Dendritic cell treated with granulocyte-macrophage colony-stimulating factor and Interleukin-4, amounts not matched to agents 40 ng/mL and 50 ng/mL, for 4 days (primary cell): ENCODE data around the gene NCAM1.

Source experiments
- H3K27ac Mint-ChIP-seq: one replicate; pipeline ENCODE4 v1.8.0; 2022; ENCODE audit warnings: mild to moderate bottlenecking, mixed read lengths
- H3K27me3 Mint-ChIP-seq: one replicate; pipeline ENCODE4 v1.8.0; 2022; ENCODE audit warnings: mild to moderate bottlenecking, mixed read lengths
- H3K36me3 Mint-ChIP-seq: one replicate; pipeline ENCODE4 v1.8.0; 2022; ENCODE audit warnings: low read depth, mixed read lengths
- H3K4me1 Mint-ChIP-seq: one replicate; pipeline ENCODE4 v1.8.0; 2022; ENCODE audit warnings: low read depth, mixed read lengths
- H3K4me3 Mint-ChIP-seq: one replicate; pipeline ENCODE4 v1.8.0; 2022; ENCODE audit warnings: mild to moderate bottlenecking, moderate library complexity, mixed read lengths
- H3K9me3 Mint-ChIP-seq: one replicate; pipeline ENCODE4 v1.8.0; 2022; ENCODE audit warnings: mixed read lengths
- intact Hi-C: fragments of 100-400 bp; cut with micrococcal nuclease; formaldehyde crosslinking; loops from one replicate; pipeline ENCODE4 v1.15.0; 2022

Gene NCAM1

DNA sequence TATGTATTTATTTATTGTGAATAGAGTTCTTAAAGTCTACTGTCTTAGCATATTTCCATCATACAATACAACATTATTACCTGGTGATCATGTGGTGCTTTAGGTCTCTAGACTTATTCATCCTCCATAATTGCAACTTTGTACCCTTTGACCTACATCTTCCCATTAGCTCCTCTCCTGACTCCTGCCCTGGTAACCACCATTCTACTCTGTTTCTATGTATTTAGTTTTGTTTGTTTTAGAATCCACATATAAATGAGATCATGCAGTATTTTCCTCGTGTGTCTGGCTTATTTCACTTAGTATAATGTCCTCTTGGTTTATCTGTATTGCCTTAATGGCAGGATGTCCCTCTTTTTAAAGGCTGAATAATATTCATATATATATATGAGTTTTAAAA, 22.7 kb downstream of the NCAM1 start:
- Mint-ChIP-seq H3K4me1 (peaks cover 5% of the 10 kb centered on the region), H3K36me3 (no peaks in the 10 kb centered on the region), H3K9me3 (peaks cover 11% of the 10 kb centered on the region), H3K4me3 (no peak overlapping the region), H3K27ac (no peak overlapping the region), H3K27me3 (peaks cover 6% of the 10 kb centered on the region)
- intact Hi-C loops = no loop called here

DNA sequence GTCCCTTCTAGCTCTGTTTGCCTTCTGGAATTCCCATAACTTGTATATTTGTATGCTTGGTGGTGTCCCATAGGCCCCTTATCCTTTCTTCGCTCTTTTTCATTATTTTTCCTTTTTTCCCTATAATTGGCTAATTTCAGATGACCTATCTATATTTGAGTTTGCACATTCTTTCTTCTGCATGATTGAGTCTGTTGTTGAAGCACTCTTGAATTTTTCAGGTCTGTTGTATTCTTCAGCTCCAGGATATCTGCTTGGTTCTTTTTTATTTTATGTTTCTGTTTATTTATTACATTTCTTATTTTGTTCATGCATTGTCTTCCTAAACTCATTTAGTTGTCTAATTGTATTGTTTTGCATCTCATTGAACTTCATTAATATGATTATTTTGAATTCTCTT, 28.0 kb downstream of the NCAM1 start:
- Mint-ChIP-seq H3K9me3 (peaks cover 25% of the 10 kb centered on the region), H3K4me3 (no peak overlapping the region), H3K27ac (no peak overlapping the region), H3K4me1 (no peaks in the 10 kb centered on the region), H3K36me3 (no peaks in the 10 kb centered on the region), H3K27me3 (peaks cover 5% of the 10 kb centered on the region)
- intact Hi-C loops = no loop called here

DNA sequence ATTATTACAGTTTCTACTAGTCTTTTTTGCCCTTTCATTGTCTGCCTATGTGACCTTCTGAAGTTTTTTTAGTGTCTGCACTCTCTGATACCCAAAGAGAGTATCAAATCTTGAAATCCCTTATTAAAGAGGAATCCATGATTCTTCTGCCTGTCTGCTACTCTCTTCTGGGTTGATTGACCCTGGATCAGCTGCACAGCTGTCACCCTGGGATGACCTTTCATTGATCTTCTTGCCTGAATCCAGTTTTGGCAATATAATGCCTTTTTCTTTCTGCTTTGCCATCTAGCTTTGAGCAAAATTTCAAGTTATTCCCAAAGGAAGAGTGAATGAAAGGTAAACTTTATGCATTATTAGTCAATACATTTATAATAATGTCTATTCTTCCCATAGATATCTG, 32.6 kb downstream of the NCAM1 start:
- H3K4me1 Mint-ChIP-seq = no peaks in the 10 kb centered on the region
- intact Hi-C loops = no loop called here
- no peak overlapping the region for H3K4me3 Mint-ChIP-seq
- H3K36me3 Mint-ChIP-seq = no peaks in the 10 kb centered on the region
- peaks cover 13% of the 10 kb centered on the region for H3K27me3 Mint-ChIP-seq
- H3K27ac Mint-ChIP-seq = no peak overlapping the region
- peaks cover 15% of the 10 kb centered on the region for H3K9me3 Mint-ChIP-seq

DNA sequence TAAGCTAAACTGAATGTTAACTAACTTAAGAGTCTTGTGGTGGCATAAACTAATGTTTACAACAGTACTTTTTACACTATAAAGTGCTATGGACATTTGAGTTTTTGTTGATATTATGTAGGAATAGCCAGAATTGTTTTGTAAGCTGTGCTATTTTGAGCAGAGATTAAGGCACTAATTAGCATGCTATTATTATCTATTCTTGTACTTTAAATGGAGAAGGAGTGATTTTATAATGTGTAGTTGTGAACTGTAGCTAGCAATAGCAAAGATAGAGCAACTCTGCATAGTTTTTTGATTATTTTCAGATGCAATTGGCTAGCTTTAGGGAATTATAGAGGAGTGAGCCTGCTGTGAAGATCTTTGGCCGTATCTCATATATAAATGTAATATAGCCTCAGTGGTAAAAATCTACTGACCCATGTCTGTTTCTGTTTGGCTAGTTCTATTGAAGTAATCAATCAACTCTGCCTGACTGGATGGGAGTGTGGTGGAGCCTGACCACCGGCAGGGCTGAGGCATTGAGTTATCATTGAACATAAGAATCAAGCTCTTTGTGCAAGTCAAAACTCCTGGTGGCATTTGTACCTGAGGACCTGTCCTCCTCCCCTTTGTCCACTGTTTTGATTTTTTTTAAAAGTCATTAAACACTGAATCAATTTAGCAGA, 34.3 kb downstream of the NCAM1 start:
- Mint-ChIP-seq H3K9me3 (no peaks in the 10 kb centered on the region), H3K36me3 (no peaks in the 10 kb centered on the region), H3K4me1 (no peaks in the 10 kb centered on the region), H3K4me3 (no peak overlapping the region), H3K27ac (no peak overlapping the region), H3K27me3 (peaks cover 13% of the 10 kb centered on the region)
- intact Hi-C loops = no loop called here

DNA sequence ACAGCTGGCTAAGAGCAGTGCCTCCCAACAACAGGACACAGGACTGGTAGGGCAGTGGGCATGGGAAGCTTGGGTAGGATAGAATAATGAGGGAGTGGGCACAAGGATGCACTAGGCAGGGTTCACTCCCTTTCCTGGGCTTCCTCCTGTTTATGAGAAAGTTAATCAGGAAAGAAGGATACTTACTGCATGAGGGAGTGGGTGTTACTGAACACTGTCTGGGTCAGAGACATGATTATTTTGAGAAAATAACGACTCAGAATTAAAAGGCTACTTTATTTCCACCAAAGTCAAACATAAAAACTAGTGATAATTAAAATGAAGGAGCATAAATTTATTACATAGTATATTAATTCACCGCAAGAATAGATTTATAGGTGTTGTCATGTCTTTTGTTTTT, 35.8 kb downstream of the NCAM1 start:
- Mint-ChIP-seq H3K4me3 (no peak overlapping the region), H3K9me3 (no peaks in the 10 kb centered on the region), H3K36me3 (no peaks in the 10 kb centered on the region), H3K27ac (no peak overlapping the region), H3K4me1 (no peaks in the 10 kb centered on the region), H3K27me3 (peaks cover 13% of the 10 kb centered on the region)
- intact Hi-C loops = no loop called here

DNA sequence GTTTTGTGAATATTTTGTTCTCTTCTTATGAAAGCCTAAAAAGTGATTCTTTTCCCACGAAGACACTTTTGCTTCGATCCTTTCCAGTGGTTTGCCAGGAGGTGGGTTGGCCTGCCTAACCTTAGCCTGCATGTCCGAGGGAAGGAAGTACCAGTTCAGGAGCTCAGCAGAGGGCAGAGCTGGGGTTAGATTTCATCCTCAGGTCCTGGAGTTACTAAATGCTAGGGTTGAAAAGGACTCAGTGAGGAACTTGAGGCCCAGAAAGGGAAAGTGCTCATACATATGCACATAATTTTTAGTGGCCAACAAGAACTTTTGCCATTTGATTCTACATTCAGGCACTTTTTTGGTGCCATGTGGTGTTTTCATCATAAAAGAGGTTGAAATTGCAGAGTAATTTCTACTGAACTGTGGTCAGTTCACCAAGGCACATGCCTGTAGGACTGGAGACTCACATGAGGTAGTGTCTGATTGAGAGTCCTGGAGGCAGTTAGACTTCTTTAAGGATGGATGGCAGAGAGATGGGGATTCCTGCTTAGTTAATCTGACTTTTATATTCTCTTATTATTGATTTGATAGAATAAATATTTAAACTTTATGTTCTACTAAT, 36.7 kb downstream of the NCAM1 start:
- Mint-ChIP-seq H3K9me3 (no peaks in the 10 kb centered on the region), H3K4me3 (no peak overlapping the region), H3K27me3 (peaks cover 13% of the 10 kb centered on the region), H3K4me1 (no peaks in the 10 kb centered on the region), H3K27ac (no peak overlapping the region), H3K36me3 (no peaks in the 10 kb centered on the region)
- intact Hi-C loops = no loop called here

DNA sequence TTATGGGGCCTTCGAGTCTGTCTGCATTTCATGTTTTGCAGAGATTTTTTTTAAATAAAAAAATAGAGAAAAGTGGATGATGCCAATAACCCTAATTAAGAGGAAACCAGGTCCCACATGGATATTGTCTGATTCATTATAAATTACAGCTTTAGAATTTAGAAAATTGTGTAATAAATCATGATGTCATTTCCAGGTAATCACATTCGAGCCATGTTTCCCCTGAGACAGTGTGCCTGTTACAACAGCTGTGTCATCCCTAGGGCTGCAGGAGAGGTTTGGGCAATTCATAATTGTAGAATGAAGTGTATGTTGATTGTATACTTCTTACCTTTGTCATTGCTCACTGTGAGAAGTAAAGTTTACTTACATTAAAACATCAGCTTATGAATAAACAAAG, 38.3 kb downstream of the NCAM1 start:
- Mint-ChIP-seq H3K4me1 (no peaks in the 10 kb centered on the region), H3K27me3 (peaks cover 10% of the 10 kb centered on the region), H3K9me3 (no peaks in the 10 kb centered on the region), H3K27ac (no peak overlapping the region), H3K36me3 (no peaks in the 10 kb centered on the region), H3K4me3 (no peak overlapping the region)
- intact Hi-C loops = no loop called here

DNA sequence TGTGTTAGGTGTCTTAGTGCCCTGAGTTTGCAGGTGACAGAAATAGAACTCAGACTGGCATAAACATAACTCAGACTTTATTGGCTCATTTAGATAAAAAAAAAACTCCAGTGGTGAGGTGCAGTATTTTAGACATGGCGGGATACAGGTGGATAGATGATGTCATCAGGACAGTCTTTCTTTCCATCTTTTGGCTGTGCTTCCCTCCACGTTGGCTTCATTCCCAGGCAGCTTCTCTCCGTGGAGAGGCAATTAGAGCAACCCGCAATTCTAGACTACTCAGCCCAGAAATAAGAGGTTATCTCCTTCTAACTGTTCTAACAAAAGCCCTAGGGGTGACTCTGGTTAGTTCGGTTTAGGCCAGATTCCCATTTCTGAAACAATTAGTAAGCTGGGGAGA, 40.5 kb downstream of the NCAM1 start:
- no peak overlapping the region for H3K27ac Mint-ChIP-seq
- H3K4me3 Mint-ChIP-seq = no peak overlapping the region
- no peaks in the 10 kb centered on the region for H3K36me3 Mint-ChIP-seq
- H3K4me1 Mint-ChIP-seq = no peaks in the 10 kb centered on the region
- no peaks in the 10 kb centered on the region for H3K9me3 Mint-ChIP-seq
- intact Hi-C loops = no loop called here
- H3K27me3 Mint-ChIP-seq = peaks cover 5% of the 10 kb centered on the region

DNA sequence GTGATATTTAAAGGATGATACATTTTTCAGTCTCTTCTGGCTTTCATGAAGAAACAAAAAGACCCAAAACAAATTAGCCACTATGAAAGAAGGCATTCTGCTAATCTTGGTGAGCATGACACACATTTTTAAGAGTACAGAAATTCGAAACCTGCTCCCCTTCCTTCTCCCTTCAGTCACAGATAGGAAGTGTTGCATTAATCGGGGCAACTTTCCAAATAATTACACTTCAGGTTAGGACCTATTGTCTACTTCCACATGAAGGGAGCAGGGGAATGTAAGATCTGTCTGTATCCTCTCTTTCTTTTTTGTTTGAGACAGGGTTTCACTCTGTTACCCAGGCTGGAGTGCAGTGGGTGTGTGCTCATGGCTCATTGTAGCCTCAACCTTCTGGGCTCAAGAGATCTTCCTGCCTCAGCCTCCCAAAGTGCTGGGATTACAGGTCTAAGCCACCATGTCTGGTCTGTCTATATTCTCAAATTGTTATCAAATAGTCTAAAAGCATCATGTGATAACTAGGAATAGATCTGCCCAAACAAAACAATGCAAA, 45.8 kb downstream of the NCAM1 start:
- no peaks in the 10 kb centered on the region for H3K4me1 Mint-ChIP-seq

DNA sequence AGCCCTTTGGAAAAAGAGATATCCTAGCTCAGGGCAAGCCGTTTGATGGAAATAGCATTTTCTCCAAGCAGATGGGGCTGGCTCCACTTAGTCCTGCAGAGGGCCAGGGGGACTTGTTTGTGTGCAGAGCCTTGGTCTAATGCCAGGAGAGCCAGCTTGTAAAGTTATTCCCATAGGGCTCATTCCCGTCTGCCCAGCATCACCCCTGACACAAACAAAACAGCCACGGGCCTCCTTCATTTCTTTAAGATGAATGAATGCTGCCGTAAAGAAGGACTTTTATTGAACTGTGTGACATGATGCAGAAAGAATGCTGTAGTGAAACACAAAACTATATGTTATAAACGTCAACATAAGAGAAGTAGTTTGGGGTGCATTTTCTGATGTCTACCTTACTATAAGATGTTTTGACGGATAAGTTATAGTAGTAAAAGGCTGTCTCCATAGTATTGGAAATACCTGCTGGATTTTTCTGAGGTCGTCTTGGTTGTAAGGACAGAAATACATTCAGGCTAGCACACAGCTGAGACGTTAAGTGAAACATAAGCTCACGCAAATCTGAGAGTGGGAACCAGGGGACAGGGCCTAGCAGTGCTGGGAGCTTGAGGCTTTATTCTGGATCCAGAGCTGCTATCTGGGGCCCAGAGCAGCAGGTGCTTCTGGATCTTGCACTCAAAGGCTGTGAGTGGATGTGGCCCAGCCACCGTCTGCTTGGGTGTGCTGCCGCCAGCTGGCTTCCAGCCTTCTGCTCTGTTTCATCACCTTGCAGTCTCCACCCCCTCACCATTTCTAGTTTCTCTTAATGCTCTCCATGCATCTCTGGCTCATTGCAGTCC, 53.3 kb downstream of the NCAM1 start:
- Mint-ChIP-seq H3K36me3 (no peaks in the 10 kb centered on the region), H3K9me3 (peaks cover 10% of the 10 kb centered on the region), H3K4me3 (no peak overlapping the region), H3K27me3 (peaks cover 2% of the 10 kb centered on the region), H3K27ac (no peak overlapping the region), H3K4me1 (peaks cover 12% of the 10 kb centered on the region)
- intact Hi-C loops = no loop called here

More for the DNA sequence above, 45.8 kb downstream of the NCAM1 start:
- intact Hi-C loops = no loop called here
- Mint-ChIP-seq H3K36me3 (no peaks in the 10 kb centered on the region), H3K27me3 (peaks cover 3% of the 10 kb centered on the region), H3K27ac (no peak overlapping the region), H3K4me3 (no peak overlapping the region), H3K9me3 (no peaks in the 10 kb centered on the region)

DNA sequence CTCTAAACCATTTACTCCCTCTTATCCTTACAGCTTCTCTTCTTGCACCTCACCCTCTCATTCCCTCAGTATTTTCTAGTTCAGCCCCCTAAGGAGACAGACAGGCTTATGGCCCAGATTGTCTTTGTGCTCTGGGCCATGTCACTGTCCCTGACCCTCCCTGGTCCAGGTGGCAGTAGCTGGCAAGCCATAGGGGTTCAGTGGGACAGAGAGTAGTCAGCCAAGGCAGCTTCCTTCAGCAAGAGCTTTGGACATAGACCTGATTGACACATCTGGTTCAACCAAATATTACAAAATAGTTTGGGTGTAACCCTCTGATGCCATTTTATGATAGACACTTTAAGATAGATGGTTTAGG, 53.9 kb downstream of the NCAM1 start:
- Mint-ChIP-seq H3K4me1 (peaks cover 18% of the 10 kb centered on the region), H3K27me3 (peaks cover 2% of the 10 kb centered on the region)

DNA sequence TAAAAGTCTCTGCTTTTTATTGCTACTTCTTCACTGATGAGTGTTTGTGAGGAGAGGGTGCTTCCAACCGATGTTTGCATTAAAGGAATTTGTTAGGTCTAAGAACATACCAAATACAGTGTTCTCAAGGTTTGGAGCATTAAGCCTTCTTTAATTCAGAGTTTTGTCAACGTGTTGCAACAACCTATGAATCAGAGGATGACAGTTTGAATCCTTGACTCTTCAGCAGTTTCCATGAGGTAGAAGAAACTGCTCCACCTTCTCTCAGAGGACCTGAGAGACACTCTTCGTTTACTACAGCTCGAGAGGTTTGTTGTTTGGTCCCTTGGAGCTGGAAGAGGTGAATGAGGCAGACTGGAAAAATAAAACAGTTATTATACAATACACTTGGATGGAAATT, 55.7 kb downstream of the NCAM1 start:
- Mint-ChIP-seq H3K4me3 (no peak overlapping the region), H3K36me3 (no peaks in the 10 kb centered on the region), H3K9me3 (peaks cover 13% of the 10 kb centered on the region), H3K4me1 (peaks cover 21% of the 10 kb centered on the region), H3K27me3 (peaks cover 2% of the 10 kb centered on the region), H3K27ac (no peak overlapping the region)
- intact Hi-C loops = no loop called here

More for the DNA sequence above, 53.9 kb downstream of the NCAM1 start:
- Mint-ChIP-seq H3K4me3 (no peak overlapping the region), H3K27ac (no peak overlapping the region), H3K36me3 (no peaks in the 10 kb centered on the region), H3K9me3 (peaks cover 13% of the 10 kb centered on the region)
- intact Hi-C loops = no loop called here

DNA sequence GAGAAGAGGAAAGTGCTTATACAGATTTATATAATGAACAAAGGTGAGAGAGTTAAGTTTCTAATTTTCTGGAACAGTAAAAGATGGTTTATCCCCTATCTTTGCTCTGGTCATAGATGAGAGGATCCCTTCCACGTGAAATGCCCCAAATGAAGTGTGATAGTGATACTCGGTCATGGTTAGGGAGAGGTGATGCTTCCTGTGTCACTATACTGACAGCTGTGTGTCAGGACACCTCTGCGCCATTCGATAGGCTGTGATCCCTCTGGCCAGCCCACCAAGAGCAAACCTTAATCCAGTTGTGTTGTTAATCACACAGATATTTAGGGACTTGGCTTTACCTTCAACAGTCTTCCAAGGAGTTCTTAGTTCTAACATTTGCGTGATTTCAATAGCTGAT, 57.7 kb downstream of the NCAM1 start:
- H3K4me3 Mint-ChIP-seq = no peak overlapping the region
- H3K27me3 Mint-ChIP-seq = peaks cover 3% of the 10 kb centered on the region
- H3K9me3 Mint-ChIP-seq = peaks cover 13% of the 10 kb centered on the region
- H3K36me3 Mint-ChIP-seq = no peaks in the 10 kb centered on the region
- H3K27ac Mint-ChIP-seq = no peak overlapping the region
- H3K4me1 Mint-ChIP-seq = peaks cover 21% of the 10 kb centered on the region
- intact Hi-C loops = no loop called here

DNA sequence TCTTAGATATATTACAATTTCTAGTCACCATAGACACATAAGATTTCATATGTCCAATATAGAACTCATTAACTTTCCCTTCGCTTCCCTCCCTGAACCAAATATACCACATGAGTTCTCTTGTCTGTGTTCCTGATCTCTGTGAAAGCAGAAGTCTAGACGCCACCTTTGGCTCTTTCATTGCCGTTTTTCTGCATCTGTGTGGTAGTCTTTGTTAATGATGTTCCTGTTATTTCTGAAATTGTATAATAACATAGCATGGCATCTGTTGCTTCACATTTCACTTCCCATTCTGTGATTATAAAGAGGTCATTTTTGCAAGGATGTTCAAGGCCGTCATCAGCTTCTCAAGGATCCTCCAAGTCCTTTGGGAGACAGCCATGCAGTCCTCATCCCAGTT, 58.5 kb downstream of the NCAM1 start:
- H3K27ac Mint-ChIP-seq = no peak overlapping the region
- no peak overlapping the region for H3K4me3 Mint-ChIP-seq
- H3K36me3 Mint-ChIP-seq = no peaks in the 10 kb centered on the region
- H3K4me1 Mint-ChIP-seq = peaks cover 20% of the 10 kb centered on the region
- H3K9me3 Mint-ChIP-seq = peaks cover 13% of the 10 kb centered on the region
- intact Hi-C loops = no loop called here
- peaks cover 3% of the 10 kb centered on the region for H3K27me3 Mint-ChIP-seq
